HG03520 (cell line): Measurements from ENCODE around the gene KDM2B.
A peak's percentile ranks its signal among the peaks of the same experiment; 100 is the strongest.

Experiments used
- ATAC-seq: cut with Tn5 transposase; IDR thresholded peaks from one replicate; pipeline ENCODE4 v1.9.1; 2021; ENCODE audit warnings: mild to moderate bottlenecking, moderate library complexity; ENCODE audit not compliant: unreplicated experiment

KDM2B gene

DNA sequence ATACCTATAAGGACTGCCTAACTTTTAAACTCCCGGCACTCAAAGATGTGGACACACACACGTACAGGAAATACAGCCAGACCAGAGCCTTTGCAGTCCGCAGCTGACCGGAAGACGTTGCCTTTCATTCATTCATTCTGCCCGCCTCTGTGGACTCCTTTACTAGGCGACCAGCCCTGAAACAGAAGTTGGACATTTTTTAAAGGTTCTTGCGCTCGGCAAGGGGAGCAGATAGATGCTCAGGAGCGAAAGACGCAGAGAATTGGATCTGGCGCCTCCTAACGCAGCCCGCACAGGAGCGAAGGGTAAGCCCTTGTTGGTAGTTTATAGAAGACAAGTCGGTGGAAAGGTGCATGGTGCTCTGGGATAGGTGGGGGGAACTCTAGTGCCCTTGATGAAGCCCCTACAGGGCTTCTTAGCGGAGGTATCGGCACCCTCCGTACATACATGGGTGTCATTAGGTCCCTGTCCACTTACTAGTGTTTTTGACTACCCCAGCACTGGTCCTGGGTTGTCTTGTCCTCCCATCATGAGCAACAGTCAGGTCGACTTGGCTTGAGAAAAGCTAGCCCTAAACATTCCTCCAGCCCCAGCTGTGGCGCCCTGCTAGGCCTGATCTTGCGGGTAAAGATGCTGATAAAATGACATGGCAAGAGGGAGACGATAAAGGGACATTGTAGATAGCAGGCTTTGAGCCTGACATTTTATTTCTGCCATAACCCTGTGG, at the start of gene KDM2B:
Gene KDM2B (minus strand): TSS at position 65 of the 727 bp plus-strand sequence. CDS start 112 bp downstream, outside the sequence.
- ATAC-seq: no peak

- no peak for ATAC-seq
Observed at GRCh38 chr12:121628536-121628935, 47.7 kb upstream of the KDM2B start.

DNA sequence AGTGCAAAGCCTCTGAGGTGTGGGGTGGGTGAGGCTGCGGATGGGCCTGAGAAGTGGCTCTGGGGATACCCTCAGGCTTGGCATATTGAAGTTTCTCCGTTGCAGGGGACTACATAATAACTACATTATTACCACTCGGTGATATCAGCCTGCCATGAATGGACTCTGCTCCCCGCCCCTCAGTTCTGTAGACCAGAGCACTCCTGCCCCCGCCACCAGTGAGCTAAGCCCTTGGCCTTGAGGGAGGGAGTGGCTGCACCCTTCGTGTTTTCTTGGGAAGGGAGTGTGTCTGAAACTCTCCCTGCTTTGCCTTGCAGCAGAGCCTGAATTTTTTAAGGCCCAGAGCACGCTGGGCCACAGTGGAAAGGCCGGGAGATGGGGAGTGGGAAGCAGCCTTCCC, 47.2 kb upstream of the KDM2B start:
- ATAC-seq: no peak

DNA sequence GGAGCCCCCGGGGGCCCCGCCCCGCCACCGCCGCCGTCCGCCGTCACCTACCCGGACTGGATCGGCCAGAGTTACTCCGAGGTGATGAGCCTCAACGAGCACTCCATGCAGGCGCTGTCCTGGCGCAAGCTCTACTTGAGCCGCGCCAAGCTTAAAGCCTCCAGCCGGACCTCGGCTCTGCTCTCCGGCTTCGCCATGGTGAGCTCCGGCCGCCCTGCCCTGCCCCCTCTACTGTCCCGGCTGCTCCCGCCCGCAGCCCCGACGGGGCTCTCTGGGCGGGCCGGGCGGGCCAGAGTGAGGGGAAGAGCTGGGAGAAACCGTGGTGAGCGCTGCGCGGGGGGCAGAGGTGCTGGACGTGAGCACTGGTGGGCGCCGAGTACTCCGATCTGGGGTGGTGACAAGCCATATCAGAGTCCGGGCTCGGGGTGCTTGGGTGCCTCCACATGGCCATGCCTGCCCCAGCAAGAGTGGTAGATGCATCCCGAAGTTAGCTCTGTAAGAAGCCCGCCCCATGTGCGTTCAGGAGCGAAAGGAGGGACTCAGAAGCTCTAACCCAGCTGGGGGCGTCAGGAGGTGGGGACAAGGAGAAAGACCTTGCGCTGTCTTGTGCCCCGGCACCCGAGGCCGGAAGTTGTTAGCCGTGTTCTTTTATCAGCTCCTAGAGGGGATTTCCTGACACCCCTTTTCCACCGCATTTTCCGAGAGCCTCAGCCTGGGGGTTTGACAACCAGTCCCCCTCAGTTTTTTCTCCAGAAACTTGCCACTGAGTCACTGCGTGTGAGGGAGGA, 46.2 kb upstream of the KDM2B start:
- ATAC-seq: peak; percentile 24

GRCh38 chr12:121626087-121626852, 45.4 kb upstream of the KDM2B start, which contains the start of gene ORAI1:
Gene ORAI1 (plus strand): TSS chr12:121626530.
- ATAC-seq: peak; percentile 60

GRCh38 chr12:121620333-121620891, 39.6 kb upstream of the KDM2B start:
- ATAC-seq: no peak

DNA sequence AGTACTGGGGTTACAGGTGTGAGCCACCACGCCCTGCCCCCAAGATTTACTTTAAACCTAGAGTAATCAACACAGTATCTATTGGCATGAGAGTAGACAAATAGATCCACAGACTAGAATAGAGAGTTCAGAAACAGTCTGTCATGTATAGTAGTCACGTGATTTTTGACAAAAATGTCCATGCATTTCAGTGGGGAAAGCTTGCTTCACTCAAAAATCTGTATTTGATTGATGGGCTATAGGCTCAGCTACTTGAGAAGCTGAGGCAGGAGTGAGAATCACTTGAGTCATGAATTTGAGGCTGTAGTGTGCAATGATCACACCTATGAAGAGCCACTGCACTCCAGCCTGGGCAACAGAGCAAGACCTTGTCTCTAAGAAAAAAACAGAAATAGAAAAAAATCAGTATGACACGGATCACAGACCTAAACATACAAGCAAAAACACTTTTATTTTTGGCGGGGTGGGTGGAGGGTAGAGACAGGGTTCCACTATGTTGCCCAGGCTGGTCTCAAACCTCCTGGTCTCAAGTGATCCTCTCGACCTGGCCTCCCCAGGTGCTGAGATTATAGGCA, 37.9 kb upstream of the KDM2B start:
- no peak for ATAC-seq

GRCh38 chr12:121614872-121615467, 34.1 kb upstream of the KDM2B start:
- ATAC-seq: no peak

GRCh38 chr12:121613462-121613861, 32.6 kb upstream of the KDM2B start:
- no peak for ATAC-seq

DNA sequence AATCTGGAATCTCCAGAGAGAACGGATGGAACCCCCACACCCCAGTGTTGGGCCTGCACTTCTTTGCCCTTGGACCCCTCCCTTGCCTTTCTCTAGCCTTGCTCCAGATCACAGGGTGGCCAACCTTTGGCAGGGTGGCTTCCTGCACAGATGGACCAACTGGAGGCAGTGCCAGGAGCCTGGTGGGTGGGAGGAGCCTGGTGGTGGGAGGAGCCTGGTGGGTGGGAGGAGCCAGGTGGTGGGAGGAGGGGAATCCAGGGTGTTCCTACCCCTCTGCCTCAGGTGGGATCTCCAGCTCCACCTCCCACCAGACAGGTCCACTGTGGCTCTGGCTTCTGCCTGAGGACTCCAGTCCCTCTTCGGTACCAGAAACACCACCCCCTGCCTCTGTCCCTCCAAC, 30.5 kb upstream of the KDM2B start:
- ATAC-seq: no peak

- ATAC-seq: no peak
Observed at GRCh38 chr12:121610239-121611149, 29.7 kb upstream of the KDM2B start.

DNA sequence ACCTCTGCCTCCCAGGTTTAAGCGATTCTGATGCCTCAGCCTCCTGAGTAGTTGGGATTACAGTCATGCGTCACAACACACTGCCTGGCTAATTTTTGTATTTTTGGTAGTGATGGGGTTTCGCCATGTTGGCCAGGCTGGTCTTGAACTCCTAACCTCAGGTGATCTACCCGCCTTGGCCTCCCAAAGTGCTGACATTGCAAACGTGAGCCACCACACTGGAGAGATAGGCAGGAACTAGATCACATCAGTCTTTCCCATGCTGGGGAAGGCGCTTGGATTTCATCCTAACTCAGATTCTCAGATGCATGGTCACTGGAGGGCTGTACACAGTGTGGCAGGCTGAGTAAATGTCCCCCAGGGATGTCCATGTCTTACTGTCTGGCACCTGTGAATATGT, 27.5 kb upstream of the KDM2B start:
- ATAC-seq: no peak

- ATAC-seq: no peak
Observed at GRCh38 chr12:121603581-121603980, 22.8 kb upstream of the KDM2B start.

DNA sequence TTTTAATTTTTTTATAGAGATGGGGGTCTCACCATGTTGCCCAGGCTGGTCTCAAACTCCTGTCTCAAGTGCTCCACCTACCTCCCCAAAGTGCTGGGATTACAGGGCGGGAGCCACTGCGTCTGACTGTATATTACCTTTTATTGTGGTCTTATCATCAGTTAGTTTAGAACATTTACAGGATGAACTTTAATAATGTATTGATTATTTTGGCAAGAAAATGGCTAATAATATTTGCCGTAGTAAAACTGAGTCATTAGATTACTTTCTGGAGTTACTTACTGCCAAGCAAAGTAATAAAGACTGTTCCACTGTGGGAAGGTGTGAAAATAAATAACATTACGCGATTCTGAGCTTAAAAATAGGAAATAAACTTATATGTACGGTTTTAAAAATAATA, 21.9 kb upstream of the KDM2B start:
- no peak for ATAC-seq

DNA sequence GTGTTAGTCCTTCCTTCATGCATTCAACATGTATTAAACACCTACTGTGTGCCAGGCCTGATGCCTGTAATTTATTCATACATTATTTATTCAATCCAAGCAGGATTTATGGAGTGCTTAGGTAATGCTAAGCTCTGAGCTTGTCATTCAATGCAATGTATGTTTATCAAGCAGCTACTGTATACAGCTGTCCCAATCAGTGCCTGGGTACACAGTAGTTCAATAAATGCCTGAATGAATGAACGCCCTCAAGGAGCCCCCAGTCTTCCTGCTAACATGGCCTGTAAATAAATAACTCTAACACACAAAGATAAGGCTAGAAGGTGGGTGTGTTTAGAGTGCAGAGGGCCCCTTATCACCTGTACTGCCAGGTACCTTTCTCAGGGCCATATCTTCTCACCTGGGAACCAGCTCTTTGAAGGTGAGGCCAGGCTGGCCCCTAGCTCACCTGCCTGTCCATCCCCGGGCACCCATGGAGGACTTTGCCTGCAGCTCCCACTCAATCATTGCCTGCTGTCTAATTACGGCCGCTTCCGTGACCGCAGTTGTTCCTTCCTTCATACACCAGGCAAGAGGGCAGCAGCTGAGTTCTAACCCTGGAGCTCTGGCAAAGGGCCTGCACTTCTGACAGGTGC, 20.0 kb upstream of the KDM2B start:
- no peak for ATAC-seq

- no peak for ATAC-seq
Observed at GRCh38 chr12:121596526-121596925, 15.7 kb upstream of the KDM2B start.

DNA sequence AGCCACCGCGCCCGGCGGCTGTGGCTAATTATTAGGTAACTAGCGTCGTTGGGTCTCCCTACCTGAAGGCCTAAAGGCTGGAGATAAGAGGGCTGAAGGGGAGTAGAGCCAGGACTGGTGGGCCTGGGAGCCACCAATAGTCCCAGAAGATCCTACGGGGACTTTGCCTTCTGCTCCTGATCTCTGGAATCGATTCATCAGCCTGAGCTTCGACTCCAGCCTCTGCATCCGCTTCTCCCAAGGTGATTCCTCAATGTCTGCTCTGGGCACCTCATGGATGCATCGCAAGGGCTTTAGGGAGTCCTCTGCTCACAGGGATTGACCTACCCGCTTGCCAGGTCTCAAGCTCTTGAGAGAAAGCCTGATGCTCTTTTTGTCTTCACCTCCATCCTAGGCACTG, 14.7 kb upstream of the KDM2B start:
- ATAC-seq: no peak

DNA sequence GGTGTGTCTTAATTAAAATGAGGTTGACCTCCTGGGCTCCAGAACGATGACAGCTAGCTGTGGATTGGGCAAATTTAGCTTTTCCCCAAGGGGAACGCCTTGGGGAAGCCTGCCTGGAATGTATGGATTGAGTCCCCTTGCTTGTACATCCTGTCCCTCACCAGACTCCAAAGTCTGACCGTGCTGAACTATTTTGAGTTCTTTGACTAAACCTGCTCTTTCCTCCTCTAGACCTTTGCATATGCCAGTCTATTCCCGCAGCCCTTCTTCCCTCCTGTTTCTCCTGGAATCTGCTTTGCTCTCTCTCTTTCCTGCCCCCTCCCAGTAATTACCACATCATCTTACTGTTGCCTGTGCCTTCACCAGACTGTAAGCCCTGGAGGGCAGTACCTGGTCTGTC, 11.5 kb upstream of the KDM2B start:
- no peak for ATAC-seq
